Measurements from ENCODE around the gene SELENOK. TPM values are rescaled to one million over a fixed set of nuclear protein-coding genes. Genes with fewer than 3 reads are reported as not detected.
A peak's percentile ranks its signal among the peaks of the same experiment; 100 is the strongest.

SELENOK gene
- total and polyA plus RNA-seq, 5 experiments from 2014 or later: 37.7 to 176 (median 102) TPM

DNA sequence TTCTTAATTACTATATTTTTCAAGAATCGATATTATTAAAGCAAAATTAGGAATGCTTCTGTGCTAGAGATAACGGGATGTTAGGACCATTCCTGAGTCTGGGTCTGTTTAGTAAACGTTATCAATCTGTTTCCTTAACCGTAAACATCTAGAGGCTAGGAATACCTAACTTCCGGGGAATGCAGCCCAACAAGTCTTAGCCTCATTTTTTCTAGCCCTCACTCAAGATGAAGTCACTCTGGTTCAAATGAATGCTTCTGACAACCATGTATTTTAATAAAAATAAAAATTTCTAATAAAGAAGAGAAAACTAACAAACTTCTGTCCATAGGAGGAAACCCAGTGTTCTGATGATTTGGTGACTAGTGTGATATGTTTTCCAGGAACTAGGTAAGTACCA lies 11.1 kb upstream of the SELENOK start:
- no peak for ATAC-seq
- peaks cover 13 to 45% (median 22%) of the 10 kb centered on the region in 5 donors for H3K27me3 Mint-ChIP-seq
- POLR2A ChIA-PET: no interaction called here

DNA sequence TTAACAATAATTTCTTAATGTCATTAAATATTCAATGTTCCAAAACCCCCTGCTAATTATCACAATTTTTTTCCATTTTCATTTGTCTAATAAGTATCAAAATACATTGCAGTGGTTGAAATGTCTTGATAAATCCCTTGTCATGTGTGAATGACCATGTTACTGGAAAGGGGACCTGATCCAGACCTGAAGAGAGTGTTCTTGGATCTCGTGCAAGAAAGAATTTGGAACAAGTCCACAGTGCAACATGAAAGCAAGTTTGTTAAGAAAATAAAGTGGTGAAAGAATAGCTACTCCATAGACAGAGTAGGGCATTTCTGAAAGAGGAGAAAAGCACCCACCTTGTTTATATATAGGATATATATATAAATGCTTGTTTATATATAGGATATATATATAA lies 10.4 kb upstream of the SELENOK start:
- no peak overlapping the region for H3K27ac Mint-ChIP-seq
- H3K4me1 Mint-ChIP-seq: no peaks in the 10 kb centered on the region
- H3K4me3 Mint-ChIP-seq: no peak overlapping the region
- no peak for ATAC-seq
- peaks cover 0 to 19% (median 7%) of the 10 kb centered on the region in 9 donors for H3K9me3 Mint-ChIP-seq
- POLR2A ChIA-PET: no interaction called here
- H3K27me3 Mint-ChIP-seq: peaks cover 17 to 46% (median 27%) of the 10 kb centered on the region in 5 donors
- H3K36me3 Mint-ChIP-seq: peaks cover 0 to 17% (median 5%) of the 10 kb centered on the region in 3 donors
- DNase-seq: no peak

More for the DNA sequence above, 11.1 kb upstream of the SELENOK start:
- Mint-ChIP-seq H3K9me3 (peaks cover 0 to 21% (median 7%) of the 10 kb centered on the region in 9 donors), H3K27ac (no peak overlapping the region), H3K4me3 (no peak overlapping the region), H3K4me1 (no peaks in the 10 kb centered on the region), H3K36me3 (peaks cover 0 to 17% (median 5%) of the 10 kb centered on the region in 3 donors)
- no peak for DNase-seq

DNA sequence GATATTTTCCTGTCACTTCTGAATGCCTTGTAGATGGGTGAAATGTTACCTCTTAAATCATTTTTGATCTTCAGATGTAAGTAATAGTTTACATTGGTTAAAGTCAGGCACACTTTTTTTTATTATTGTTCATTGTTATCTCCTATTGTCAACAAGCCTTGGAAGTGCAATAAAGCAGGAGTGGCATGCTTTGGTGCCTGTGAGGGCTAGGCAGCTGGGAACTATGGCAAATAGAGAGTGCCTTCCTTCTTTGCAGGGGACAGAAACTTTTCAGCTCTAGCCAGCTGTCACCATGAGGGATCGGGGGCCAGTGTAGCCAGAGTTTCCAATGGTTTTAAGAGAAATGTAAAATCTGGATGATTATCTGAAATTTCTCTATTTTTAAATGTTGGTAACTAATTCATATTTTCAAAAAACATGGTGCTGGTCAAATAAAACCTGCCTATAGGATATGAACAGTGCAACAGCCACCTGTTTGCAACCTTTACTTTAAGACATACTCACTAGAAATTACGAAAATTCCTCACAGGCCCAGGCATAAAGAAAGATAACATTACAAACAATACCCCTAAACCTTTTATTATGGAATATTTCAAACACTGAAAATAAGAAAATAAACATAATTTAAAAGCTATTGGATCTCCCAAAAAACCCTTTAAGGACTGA lies 9.1 kb upstream of the SELENOK start:
- Mint-ChIP-seq H3K4me1 (no peaks in the 10 kb centered on the region), H3K9me3 (peaks cover 0 to 7% (median 0%) of the 10 kb centered on the region in 9 donors), H3K27ac (no peak overlapping the region), H3K36me3 (peaks cover 0 to 9% (median 0%) of the 10 kb centered on the region in 3 donors), H3K4me3 (no peak overlapping the region), H3K27me3 (peaks cover 12 to 44% (median 22%) of the 10 kb centered on the region in 5 donors)
- DNase-seq (no peak), ATAC-seq (no peak)
- POLR2A ChIA-PET: no interaction called here

DNA sequence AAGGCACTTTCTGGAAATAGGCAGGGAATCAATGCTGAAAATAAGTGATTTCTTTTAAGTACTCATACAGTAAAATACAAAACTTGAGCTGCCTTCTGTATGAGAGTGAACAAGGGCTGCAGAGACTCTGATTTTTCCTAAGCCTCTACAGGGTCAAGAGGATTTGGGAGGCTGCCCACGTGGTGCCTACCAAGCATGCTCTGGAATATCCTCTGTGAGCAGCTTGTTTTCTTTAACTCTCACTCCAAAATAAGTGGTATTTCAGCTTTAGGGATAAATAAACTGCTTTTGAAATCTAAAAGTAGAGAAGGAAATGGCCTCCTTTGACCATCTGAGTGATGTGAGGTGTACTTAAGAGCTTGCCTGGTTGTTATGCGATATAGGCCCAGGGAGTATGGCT lies 8.1 kb upstream of the SELENOK start:
- ATAC-seq: no peak
- Mint-ChIP-seq H3K27ac (no peak overlapping the region), H3K4me3 (no peak overlapping the region), H3K4me1 (no peaks in the 10 kb centered on the region), H3K27me3 (peaks cover 12 to 43% (median 19%) of the 10 kb centered on the region in 5 donors), H3K36me3 (peaks cover 0 to 4% (median 0%) of the 10 kb centered on the region in 3 donors), H3K9me3 (peaks cover 0 to under 1% (median 0%) of the 10 kb centered on the region in 9 donors)
- no peak for DNase-seq
- POLR2A ChIA-PET: interaction anchor here (0.6 kb wide), 1 partner anchor 19 kb away, joined by 3 read pairs; no protein-coding TSS in a partner anchor

DNA sequence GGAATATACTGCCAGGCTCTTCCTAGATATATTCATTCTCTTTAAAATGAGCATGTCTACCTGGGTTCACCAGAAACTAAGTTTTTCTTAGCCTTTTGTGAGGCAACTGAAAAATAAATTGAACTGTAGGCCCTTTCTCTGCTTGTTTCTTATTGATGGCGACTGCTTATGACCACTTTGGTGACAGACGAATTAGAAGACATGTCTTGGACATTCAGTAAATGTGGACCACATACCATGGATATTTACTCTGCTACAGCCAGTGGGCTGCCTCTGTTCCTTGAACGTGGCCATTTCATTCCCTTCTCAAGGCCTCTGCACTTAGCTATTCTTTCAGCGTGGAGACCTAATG lies 603 bp upstream of the SELENOK start:
- ATAC-seq (no peak), DNase-seq (no peak)
- Mint-ChIP-seq H3K4me3 (peak overlapping the region; percentile 91 to 98 (median 94)), H3K4me1 (peaks cover 33 to 54% (median 46%) of the 10 kb centered on the region in 4 donors), H3K27ac (peak overlapping the region; percentile 97 to 100 (median 99)), H3K36me3 (peaks cover 0 to 8% (median 4%) of the 10 kb centered on the region in 3 donors), H3K27me3 (peaks cover 3 to 20% (median 6%) of the 10 kb centered on the region in 5 donors), H3K9me3 (peaks cover 0 to 21% (median 3%) of the 10 kb centered on the region in 9 donors)
- POLR2A ChIA-PET: interaction anchor here (1.1 to 3.0 kb wide), 4 partner anchors 10 to 545 kb away, joined by 4 to 24 read pairs (median 12); partner anchors contain the start of genes ACTR8 and DCP1A

DNA sequence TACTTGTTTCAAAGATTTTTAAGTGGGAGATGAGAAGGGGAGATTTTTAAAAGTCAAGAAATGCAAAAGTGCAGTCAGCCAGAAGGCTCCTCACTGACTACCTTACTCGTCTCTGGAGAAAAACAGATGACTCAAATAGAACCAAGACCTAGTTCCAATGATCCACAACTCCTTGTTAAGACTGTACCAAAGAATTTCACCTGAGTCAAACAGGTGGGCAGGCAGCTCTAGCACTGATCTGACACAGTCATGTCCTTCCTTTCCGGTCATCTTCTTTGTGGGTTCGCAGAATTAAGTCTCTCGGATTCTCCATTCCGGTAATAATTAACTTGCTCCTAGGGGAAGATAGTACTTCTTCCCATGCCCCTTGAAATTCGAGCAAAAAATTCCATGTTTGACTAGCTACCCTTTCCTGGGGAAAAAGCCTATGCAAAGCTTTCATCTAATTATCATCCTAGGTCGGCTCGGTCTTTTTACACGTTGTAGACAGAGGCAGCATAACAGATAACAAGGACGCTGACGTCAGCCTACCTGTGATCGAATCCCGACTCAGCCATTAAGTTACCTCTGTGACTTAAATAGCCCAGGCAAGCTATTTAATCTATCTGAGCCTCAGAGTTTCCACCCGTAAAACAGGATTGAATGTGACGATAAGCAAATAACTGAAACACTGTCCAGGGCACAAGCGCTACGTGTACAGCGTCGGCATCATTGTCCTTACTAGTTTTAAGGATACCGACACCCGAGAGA lies 758 bp downstream of the SELENOK start:
- Mint-ChIP-seq H3K4me1 (peaks cover 36 to 60% (median 55%) of the 10 kb centered on the region in 4 donors), H3K27me3 (peaks cover 0 to 8% (median 0%) of the 10 kb centered on the region in 5 donors), H3K9me3 (peaks cover 0 to 21% (median 3%) of the 10 kb centered on the region in 9 donors), H3K36me3 (peaks cover 4 to 19% (median 5%) of the 10 kb centered on the region in 3 donors), H3K4me3 (peak overlapping the region; percentile 91 to 98 (median 94)), H3K27ac (peak overlapping the region; percentile 97 to 100 (median 99))
- POLR2A ChIA-PET: interaction anchor here (1.6 to 3.0 kb wide), 3 partner anchors 9 to 544 kb away, joined by 4 to 24 read pairs (median 20); partner anchors contain the start of genes ACTR8 and DCP1A
- ATAC-seq (peak; percentile 46 to 61), DNase-seq (peak; percentile 12 to 80 (median 70))

DNA sequence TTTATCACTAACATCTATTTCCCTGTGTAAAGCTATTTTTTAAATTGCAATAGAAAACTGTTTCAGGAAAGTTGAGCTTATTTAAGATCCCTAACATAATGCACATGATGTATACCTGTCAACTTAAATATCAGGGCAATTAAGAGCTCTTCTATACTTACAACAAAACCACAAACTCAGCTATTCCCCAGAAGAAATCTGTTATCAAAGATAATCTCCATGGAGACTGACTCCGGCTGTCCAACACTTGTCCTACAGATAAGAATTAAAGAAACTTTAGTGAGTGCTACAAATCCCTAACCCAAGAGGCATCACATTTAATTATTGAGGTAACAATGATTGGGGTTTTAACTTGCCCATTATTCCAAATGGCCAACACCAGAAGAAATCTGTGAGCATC lies 3.4 kb downstream of the SELENOK start:
- H3K4me1 Mint-ChIP-seq: peaks cover 35 to 59% (median 54%) of the 10 kb centered on the region in 4 donors
- peak overlapping the region in 3 of 10 donors; percentile 23 to 80 (median 67) for H3K27ac Mint-ChIP-seq
- peaks cover 0 to 14% (median 3%) of the 10 kb centered on the region in 9 donors for H3K9me3 Mint-ChIP-seq
- no peak for DNase-seq
- H3K4me3 Mint-ChIP-seq: peak overlapping the region in 3 of 10 donors; percentile 4 to 56 (median 10)
- no peak for ATAC-seq
- H3K36me3 Mint-ChIP-seq: peaks cover 4 to 28% (median 12%) of the 10 kb centered on the region in 3 donors
- POLR2A ChIA-PET: no interaction called here
- H3K27me3 Mint-ChIP-seq: no peaks in the 10 kb centered on the region

DNA sequence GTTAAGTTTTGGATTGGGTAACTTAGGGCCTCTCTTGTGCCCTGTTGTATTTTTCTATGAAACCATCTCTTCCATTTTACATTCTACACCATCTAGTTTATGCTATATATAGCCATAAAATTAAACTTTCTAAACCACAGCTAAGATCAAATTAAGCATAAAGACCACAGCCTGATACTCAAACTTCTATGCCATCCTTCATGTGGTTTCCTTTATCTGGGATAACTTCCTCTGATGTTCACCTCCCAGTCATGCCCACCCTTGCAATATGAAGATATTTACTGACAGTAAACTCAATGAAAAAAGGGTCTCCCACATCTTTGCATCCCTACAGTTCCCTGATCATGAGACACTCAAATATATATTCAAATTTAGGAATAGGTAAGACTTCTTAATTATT lies 4.2 kb downstream of the SELENOK start:
- Mint-ChIP-seq H3K27ac (peak overlapping the region in 6 of 10 donors; percentile 27 to 81 (median 57)), H3K4me1 (peaks cover 38 to 61% (median 55%) of the 10 kb centered on the region in 4 donors), H3K4me3 (peak overlapping the region; percentile 5 to 69 (median 47)), H3K9me3 (peaks cover 0 to 6% (median 0%) of the 10 kb centered on the region in 9 donors), H3K36me3 (peaks cover 4 to 30% (median 12%) of the 10 kb centered on the region in 3 donors), H3K27me3 (no peaks in the 10 kb centered on the region)
- DNase-seq (peak in 1 of 10 donors; percentile 29), ATAC-seq (no peak)
- POLR2A ChIA-PET: no interaction called here

DNA sequence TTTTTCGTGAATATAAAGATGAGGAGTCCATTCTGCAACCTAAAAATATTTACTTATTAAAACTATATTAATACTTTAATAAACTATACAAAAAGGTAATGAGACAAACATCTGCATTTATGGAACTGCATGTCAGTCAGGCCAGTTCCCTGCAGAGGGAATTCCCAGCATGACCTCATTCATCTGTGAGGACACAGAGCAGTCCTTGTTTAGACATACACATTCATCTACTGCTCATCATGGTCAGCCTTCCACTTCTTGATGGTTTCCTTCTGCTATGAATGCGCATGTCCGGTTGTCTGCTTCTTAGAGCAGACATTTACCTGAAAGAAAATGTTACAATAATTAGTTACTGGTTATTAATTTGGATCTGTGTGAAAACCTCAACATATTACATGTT lies 6.4 kb downstream of the SELENOK start:
- DNase-seq: no peak
- H3K4me3 Mint-ChIP-seq: no peak overlapping the region
- H3K36me3 Mint-ChIP-seq: peaks cover 0 to 31% (median 12%) of the 10 kb centered on the region in 3 donors
- ATAC-seq: no peak
- no peaks in the 10 kb centered on the region for H3K27me3 Mint-ChIP-seq
- H3K9me3 Mint-ChIP-seq: no peaks in the 10 kb centered on the region
- POLR2A ChIA-PET: no interaction called here
- H3K27ac Mint-ChIP-seq: no peak overlapping the region
- H3K4me1 Mint-ChIP-seq: peaks cover 32 to 62% (median 55%) of the 10 kb centered on the region in 4 donors

DNA sequence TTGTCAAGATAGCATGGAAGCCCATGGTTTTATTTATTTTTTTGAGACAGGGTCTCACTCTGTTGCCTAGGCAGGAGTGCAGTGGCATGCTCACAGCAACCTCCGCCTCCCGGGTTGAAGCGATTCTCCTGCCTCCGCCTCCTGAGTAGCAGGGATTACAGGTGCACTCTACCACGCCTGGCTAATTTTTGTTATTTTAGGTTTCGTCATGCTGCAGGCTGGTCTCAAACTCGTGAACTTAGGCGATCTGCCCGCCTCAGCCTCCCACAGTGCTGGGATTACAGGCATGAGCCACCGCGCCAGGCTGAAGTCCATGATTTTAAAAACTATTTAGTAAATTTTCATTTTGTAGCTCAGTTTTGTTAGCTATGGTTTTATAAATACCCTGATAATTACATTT lies 7.0 kb downstream of the SELENOK start:
- POLR2A ChIA-PET: no interaction called here
- Mint-ChIP-seq H3K36me3 (peaks cover 0 to 37% (median 12%) of the 10 kb centered on the region in 3 donors), H3K9me3 (no peaks in the 10 kb centered on the region), H3K4me1 (peaks cover 30 to 62% (median 55%) of the 10 kb centered on the region in 4 donors), H3K27ac (no peak overlapping the region), H3K27me3 (no peaks in the 10 kb centered on the region), H3K4me3 (no peak overlapping the region)
- ATAC-seq (no peak), DNase-seq (no peak)

DNA sequence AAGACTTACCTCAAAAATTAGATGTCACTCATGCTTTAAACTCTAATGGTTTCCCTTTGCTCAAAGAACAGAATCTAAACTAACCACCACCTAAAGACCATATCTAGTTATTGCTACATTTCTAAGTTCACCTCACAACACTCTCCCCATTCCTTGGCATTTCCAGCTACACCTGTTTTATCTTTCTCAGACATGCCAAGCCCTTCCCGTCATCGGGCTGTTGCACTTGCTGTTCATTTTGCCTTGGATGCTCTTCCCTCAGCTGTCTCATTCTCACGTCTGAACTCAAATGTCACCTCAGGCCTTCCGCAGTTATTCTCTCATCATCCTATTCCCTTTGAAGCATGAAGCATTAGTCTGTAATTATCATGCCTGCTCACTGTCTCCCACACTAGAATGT lies 8.7 kb downstream of the SELENOK start:
- H3K27me3 Mint-ChIP-seq: no peaks in the 10 kb centered on the region
- no peak for ATAC-seq
- H3K36me3 Mint-ChIP-seq: peaks cover 3 to 50% (median 20%) of the 10 kb centered on the region in 3 donors
- peak overlapping the region; percentile 92 to 100 (median 99) for H3K4me3 Mint-ChIP-seq
- H3K27ac Mint-ChIP-seq: peak overlapping the region; percentile 60 to 100 (median 98)
- peaks cover 23 to 57% (median 46%) of the 10 kb centered on the region in 4 donors for H3K4me1 Mint-ChIP-seq
- DNase-seq: no peak
- POLR2A ChIA-PET: interaction anchor here (1.3 to 3.1 kb wide), 2 partner anchors 8 to 535 kb away, joined by 3 to 24 read pairs; partner anchors contain the start of genes DCP1A and SELENOK
- H3K9me3 Mint-ChIP-seq: no peaks in the 10 kb centered on the region

Measured in naive thymus-derived CD8-positive, alpha-beta T cell (primary cell).